Measurements from ENCODE around the gene ETF1. TPM values are rescaled to one million over a fixed set of nuclear protein-coding genes. Genes with fewer than 3 reads are reported as not detected.

Gene ETF1
- total RNA-seq, 1 experiment from 2014 or later = 179 TPM

- no TSS peak for BruUV-seq (replicated peaks)
Observed at GRCh38 chr5:138563340-138564118, 20.5 kb upstream of the ETF1 start.

GRCh38 chr5:138560971-138561370 lies 17.9 kb upstream of the ETF1 start:
- Mint-ChIP-seq H3K27me3 (ENCODE audit: insufficient read depth, unreplicated experiment) (no peaks in the 10 kb centered on the region), H3K4me1 (ENCODE audit: low read depth, unreplicated experiment) (peaks cover 16% of the 10 kb centered on the region), H3K27ac (ENCODE audit: unreplicated experiment) (no peak overlapping the region), H3K9me3 (ENCODE audit: unreplicated experiment) (no peaks in the 10 kb centered on the region), H3K36me3 (ENCODE audit: insufficient read depth, unreplicated experiment) (peaks cover 95% of the 10 kb centered on the region), H3K4me3 (ENCODE audit: unreplicated experiment) (no peak overlapping the region)
- intact Hi-C loops (cut with micrococcal nuclease; ENCODE audit: unreplicated experiment) = no loop called here
- Histone ChIP-seq H3K27me3 (replicated peaks; ENCODE audit: control insufficient read depth, insufficient read depth, low read length) (no peaks in the 10 kb centered on the region), H3K36me3 (ENCODE audit: control insufficient read depth, insufficient read depth, low read length) (peaks cover 11% of the 10 kb centered on the region), H3K4me1 (no peaks in the 10 kb centered on the region), H3K9me3 (no peaks in the 10 kb centered on the region), H3K4me3 (ENCODE audit: low read depth, low read length) (no peak overlapping the region)
- ChIA-PET POLR2A (interaction anchor here (0.7 kb wide), 2 partner anchors 9 to 14 kb away, joined by 5 to 9 read pairs; partner anchors contain the start of gene HSPA9), CTCF (no interaction called here)
- no peak for TF ChIP-seq CTCF (IDR thresholded peaks at IDR 0.05; ENCODE audit: insufficient read depth in 1 of 2, low read depth in 1 of 2, low read length in 1 of 2, severe bottlenecking in 1 of 2, unreplicated experiment in 1 of 2)
- no TSS peak for BruUV-seq (replicated peaks)
- DNase-seq = no peak

More at GRCh38 chr5:138563340-138564118, 20.5 kb upstream of the ETF1 start:
- Mint-ChIP-seq H3K27me3 (ENCODE audit: insufficient read depth, unreplicated experiment) (no peaks in the 10 kb centered on the region), H3K4me3 (ENCODE audit: unreplicated experiment) (no peak overlapping the region), H3K36me3 (ENCODE audit: insufficient read depth, unreplicated experiment) (peaks cover 95% of the 10 kb centered on the region), H3K27ac (ENCODE audit: unreplicated experiment) (no peak overlapping the region), H3K4me1 (ENCODE audit: low read depth, unreplicated experiment) (peaks cover 16% of the 10 kb centered on the region), H3K9me3 (ENCODE audit: unreplicated experiment) (no peaks in the 10 kb centered on the region)
- Histone ChIP-seq H3K36me3 (ENCODE audit: control insufficient read depth, insufficient read depth, low read length) (peaks cover 8% of the 10 kb centered on the region), H3K4me1 (no peaks in the 10 kb centered on the region), H3K9me3 (no peaks in the 10 kb centered on the region), H3K4me3 (ENCODE audit: low read depth, low read length) (no peak overlapping the region), H3K27me3 (replicated peaks; ENCODE audit: control insufficient read depth, insufficient read depth, low read length) (no peaks in the 10 kb centered on the region)
- DNase-seq = no peak
- ChIA-PET CTCF (no interaction called here), POLR2A (no interaction called here)
- TF ChIP-seq CTCF (IDR thresholded peaks at IDR 0.05; ENCODE audit: insufficient read depth in 1 of 2, low read depth in 1 of 2, low read length in 1 of 2, severe bottlenecking in 1 of 2, unreplicated experiment in 1 of 2) = no peak
- intact Hi-C loops (cut with micrococcal nuclease; ENCODE audit: unreplicated experiment) = no loop called here

DNA sequence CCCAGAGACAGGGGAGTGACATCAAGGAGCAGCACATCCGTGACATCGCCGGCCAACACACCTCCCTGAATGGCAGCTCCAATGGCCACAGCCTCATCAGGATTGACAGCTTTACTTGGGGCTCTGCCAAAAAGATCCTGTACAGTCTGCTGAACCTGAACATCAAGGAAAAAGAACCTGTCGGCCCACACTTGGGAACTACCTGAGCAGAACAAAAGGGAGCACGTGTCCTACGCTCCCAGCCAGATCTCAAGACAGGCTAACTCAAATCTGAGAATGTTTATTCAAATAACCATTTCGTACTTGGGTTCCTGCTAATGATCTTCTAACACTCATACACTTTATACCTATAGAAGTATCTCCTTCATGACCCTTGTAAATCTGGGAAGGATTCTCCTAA lies 16.9 kb upstream of the ETF1 start:
- Mint-ChIP-seq H3K27ac (ENCODE audit: unreplicated experiment) (no peak overlapping the region), H3K27me3 (ENCODE audit: insufficient read depth, unreplicated experiment) (no peaks in the 10 kb centered on the region), H3K4me1 (ENCODE audit: low read depth, unreplicated experiment) (peaks cover 12% of the 10 kb centered on the region), H3K4me3 (ENCODE audit: unreplicated experiment) (no peak overlapping the region), H3K36me3 (ENCODE audit: insufficient read depth, unreplicated experiment) (peaks cover 95% of the 10 kb centered on the region), H3K9me3 (ENCODE audit: unreplicated experiment) (no peaks in the 10 kb centered on the region)
- POLR2A ChIA-PET = interaction anchor here (1.0 kb wide), 1 partner anchor 17 kb away, joined by 4 read pairs; the partner anchor contains the start of gene ETF1
- intact Hi-C loops (cut with micrococcal nuclease; ENCODE audit: unreplicated experiment) = no loop called here
- CTCF ChIA-PET = no interaction called here
- Histone ChIP-seq H3K4me3 (ENCODE audit: low read depth, low read length) (no peak overlapping the region), H3K9me3 (no peaks in the 10 kb centered on the region), H3K36me3 (ENCODE audit: control insufficient read depth, insufficient read depth, low read length) (peaks cover 7% of the 10 kb centered on the region), H3K27me3 (replicated peaks; ENCODE audit: control insufficient read depth, insufficient read depth, low read length) (no peaks in the 10 kb centered on the region), H3K4me1 (no peaks in the 10 kb centered on the region)
- no peak for TF ChIP-seq CTCF (IDR thresholded peaks at IDR 0.05; ENCODE audit: insufficient read depth in 1 of 2, low read depth in 1 of 2, low read length in 1 of 2, severe bottlenecking in 1 of 2, unreplicated experiment in 1 of 2)
- no TSS peak for BruUV-seq (replicated peaks)
- DNase-seq = no peak

All from Caco-2 (cell line).